ENCODE measurements around the gene CCDC74B.
"Not testable (repeated sequence)": the region's sequence is repeated elsewhere in the genome, so short reads cannot be mapped to it uniquely, and the experiment has no call there.

Gene CCDC74B

DNA sequence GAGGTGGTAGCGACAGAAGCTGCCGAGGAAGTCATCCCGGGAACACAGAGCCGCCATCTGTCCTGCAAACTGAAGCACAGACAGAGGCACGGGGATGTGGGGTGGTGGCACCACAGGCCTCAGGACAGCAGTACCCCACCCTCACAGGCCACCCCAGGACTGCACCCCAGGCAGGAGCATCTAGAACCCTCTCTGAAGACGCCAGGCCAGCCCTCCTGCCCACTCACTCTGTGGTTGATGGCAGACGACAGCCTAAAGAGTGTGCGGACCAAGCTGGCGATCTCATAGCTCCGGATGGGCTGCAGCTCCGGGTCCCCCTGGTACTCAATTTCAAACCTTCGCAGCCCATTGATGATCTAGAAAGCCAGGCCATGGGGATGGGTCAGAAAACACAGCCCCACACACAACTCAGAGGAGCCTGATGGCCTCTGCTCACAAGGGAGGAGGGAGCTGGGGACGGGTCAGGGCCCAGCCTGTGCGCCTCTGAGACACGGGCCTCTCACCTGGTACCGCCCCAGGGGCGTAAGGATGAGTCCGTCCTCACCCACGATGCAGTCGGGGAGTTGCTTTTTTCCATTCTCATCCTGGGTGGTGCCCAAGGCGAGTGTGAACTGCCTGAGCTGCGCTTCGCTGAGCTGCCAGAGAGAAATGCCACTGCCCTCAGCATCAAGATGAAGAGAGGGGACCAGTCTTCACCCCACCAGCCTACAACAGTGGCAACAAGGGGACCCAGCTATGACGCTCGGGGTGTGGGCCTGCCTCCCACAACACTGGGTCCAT is 8.1 kb upstream of the CCDC74B start:
- no peak overlapping the region for H3K4me3 ChIP-seq (replicated peaks; ENCODE audit: low read depth, low read length)
- no peak for DNase-seq (ENCODE audit: extremely low read depth, low read depth)
- TF ChIP-seq, protein P1, sequence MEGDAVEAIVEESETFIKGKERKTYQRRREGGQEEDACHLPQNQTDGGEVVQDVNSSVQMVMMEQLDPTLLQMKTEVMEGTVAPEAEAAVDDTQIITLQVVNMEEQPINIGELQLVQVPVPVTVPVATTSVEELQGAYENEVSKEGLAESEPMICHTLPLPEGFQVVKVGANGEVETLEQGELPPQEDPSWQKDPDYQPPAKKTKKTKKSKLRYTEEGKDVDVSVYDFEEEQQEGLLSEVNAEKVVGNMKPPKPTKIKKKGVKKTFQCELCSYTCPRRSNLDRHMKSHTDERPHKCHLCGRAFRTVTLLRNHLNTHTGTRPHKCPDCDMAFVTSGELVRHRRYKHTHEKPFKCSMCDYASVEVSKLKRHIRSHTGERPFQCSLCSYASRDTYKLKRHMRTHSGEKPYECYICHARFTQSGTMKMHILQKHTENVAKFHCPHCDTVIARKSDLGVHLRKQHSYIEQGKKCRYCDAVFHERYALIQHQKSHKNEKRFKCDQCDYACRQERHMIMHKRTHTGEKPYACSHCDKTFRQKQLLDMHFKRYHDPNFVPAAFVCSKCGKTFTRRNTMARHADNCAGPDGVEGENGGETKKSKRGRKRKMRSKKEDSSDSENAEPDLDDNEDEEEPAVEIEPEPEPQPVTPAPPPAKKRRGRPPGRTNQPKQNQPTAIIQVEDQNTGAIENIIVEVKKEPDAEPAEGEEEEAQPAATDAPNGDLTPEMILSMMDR (IDR thresholded peaks at IDR 0.05; ENCODE audit: low read depth, low read length, missing control alignments): no peak

DNA sequence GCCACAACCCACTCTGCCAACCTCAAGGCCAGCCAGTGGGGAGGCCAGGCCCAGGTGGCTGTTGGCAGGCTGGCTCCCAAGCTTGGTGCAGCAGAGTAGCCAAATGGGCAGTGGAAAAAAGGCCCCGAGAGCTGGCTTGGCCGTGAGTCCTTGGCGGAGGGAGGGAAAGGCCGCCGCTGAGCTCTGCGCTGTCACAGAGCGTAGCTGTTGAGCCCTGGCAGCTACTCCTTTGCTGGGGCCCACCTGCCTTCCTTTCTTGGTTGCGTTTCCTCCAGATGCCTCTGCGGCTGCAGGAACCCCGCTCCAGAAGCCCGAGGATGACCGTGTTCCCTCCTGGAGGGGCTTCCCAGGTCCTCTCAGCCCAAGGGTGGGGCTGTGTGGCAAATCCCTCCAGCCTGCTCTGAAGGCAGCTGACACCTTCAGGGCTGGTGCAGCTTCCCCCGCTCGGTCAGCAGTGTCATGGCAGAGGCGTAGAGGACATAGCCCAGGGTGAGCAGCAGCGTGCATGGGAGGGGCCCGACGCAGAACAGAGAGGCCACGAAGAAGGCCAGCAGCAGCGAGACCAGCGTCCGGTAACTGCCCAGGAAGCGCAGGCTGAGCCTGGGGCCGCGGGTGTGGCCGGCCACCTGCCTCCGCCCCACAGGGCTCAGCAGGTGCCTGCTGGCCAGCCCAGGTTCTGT is 7.4 kb upstream of the CCDC74B start:
- not testable (repeated sequence) for H3K4me3 ChIP-seq (replicated peaks; ENCODE audit: low read depth, low read length); DNase-seq (ENCODE audit: extremely low read depth, low read depth)

DNA sequence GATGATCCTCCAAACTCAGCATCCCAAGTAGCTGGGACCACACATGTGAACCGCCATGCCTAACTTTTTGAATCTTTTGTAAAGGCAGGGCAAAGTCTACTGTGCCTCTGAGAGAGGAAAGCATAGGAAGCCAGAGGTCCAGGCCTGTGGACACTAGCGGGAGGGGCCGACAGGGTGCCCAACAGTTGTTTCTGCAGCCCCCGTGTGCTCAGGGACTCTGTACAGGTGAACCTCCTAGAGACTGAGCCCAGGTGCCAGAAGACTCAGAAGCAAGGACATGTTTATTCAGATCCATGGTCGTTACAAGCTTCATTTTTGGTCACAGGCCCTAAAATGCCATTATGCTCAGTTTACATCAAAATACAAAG is 6.2 kb upstream of the CCDC74B start:
- not testable (repeated sequence) for H3K4me3 ChIP-seq (replicated peaks; ENCODE audit: low read depth, low read length); DNase-seq (ENCODE audit: extremely low read depth, low read depth)

DNA sequence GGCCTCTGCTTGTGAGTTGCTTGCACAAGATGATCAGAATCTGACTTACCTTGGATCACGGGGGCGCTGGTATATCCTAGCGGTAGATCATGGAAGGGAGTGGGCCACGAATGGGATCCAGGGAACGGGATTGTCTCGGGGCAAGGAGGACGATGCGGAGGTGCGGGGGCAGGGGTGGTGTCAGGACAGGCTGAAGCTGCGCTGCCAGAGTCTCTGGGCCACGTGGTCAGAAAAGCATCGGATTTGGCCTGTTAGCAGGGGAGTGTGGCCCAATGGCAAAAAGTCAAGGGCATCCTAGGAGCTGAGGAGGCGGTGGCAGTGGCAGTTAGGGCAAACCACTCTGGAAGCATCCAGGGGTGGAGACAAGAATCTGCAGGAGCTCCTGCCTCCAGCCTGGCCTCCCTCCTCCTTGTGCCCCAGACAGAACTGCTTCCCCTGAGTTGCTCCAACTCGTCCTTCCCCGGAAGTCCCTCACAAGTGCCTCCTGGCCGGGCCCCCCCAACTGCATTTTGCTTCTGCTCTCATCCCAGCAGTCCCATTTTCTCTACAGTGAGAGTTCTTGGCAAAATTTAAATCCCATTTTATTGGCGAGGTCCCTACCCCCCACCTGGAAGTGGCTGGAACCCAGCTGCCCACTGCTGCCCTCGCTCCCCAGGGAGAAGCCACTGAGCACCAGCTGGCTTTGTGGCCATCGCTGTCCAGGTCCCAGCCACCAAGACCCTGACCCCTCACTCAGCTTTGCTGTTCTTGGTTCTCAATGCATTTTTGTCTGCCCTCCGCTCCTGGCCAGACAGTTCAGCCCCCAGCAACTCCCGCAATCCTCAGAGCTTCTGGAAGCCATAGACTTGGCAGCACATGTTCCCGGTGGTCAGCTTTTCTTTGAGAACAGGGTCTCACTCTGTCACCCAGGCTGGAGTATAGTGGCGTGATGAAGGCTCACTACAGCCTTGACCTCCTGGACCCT is 5.6 kb upstream of the CCDC74B start:
- TF ChIP-seq, protein P1 (IDR thresholded peaks at IDR 0.05; ENCODE audit: low read depth, low read length, missing control alignments): no peak
- no peak for DNase-seq (ENCODE audit: extremely low read depth, low read depth)

DNA sequence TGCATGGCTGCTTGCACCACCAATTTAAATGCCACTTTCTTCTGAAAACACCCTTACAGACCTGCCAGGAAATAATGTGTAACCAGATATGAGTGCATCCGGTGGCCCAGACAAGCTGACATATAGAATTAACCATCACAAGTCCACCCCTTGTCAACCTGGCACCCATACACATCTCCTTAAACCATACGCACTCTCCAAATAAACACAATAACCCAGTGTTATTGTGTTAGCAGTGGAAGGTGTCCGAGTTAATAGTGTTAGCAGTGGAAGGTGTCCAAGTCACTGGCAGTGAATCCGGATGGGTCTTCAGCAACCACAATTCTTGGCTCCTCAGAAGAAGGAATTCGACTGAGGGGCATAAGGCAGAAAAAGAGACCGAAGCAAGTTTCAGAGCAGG is 3.6 kb upstream of the CCDC74B start:
- DNase-seq (ENCODE audit: extremely low read depth, low read depth); H3K4me3 ChIP-seq (replicated peaks; ENCODE audit: low read depth, low read length): not testable (repeated sequence)

More for the DNA sequence above, 5.6 kb upstream of the CCDC74B start:
- no peak overlapping the region for H3K4me3 ChIP-seq (replicated peaks; ENCODE audit: low read depth, low read length)

DNA sequence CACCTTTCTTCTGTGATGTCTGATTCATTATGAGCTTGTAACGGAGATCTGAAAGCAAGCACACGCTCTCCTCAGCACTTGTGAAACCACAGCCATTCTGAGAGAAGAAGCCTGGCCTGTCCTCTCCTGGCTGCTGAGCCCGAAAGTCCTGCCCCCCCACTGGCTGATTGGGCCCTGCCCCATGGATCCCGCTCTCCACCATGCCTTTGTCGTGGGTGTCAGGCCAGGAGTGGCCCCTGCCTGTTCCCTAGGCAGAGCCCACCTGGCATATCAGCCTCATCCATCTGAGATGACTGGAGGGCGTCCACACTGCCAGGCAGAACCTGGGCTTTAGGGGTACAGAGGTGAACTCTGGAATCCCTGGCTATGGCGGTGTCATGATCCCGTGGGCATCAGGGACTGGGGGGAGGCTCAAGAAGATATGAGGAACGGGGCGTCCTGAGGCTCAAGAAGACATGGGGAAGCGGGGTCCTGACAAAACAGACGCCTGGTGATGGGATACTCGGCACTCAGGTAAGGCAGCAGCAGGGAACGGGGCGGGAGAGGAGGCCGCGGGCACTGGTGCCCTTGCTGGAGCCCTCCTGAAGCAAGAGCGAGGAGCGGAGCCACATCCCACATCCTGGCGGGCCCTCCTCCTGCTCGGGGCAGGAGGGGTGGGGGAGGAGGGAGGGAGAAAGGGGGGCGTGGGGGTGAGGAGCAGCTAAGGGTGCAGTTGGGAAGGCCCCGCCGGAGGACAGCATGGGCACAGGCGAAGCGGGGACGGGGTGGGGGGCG is 1.5 kb downstream of the CCDC74B start:
- not testable (repeated sequence) for DNase-seq (ENCODE audit: extremely low read depth, low read depth); H3K4me3 ChIP-seq (replicated peaks; ENCODE audit: low read depth, low read length)

DNA sequence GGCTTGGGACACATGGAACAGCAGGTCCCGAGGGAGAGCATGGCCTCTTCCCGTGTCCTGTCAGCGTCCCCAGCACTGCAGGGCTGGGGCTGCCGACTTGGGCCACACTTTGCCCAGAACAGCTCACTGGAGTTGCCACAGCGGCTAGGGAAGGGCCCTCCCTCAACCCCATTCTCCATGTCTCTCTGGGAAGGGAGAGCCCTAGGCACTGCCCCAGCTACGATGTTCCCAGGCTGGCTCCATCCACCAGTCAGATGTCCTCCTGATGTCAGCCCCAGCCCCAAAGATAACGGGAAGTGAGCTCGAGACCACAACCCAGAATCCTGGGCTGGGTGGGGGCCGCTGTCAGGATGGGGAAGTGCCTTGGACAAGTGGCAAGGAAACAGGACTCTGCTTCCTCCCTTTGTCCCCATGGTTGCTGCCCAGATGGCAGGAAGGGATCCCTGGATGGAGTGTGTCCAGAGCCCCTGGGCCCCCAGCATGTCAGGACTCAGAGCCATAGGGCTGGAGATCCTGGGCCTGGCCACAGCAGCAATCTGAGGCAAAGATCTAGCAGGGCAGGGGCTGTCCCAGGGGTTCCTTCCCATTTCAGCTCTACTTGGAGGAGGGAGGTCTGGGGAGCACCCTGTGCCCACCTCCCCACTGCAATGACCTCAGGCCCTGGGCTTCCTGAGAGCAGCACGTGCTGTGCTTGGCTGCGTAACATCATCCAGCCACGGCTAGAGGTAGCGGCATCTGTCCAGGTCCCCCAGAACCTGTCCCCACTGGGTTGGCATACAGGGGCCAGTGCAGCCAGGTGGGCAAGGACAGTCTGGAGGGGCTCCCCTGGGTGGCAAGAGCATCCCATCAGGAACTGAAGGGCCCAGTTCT is 2.3 kb downstream of the CCDC74B start:
- not testable (repeated sequence) for DNase-seq (ENCODE audit: extremely low read depth, low read depth); H3K4me3 ChIP-seq (replicated peaks; ENCODE audit: low read depth, low read length)

DNA sequence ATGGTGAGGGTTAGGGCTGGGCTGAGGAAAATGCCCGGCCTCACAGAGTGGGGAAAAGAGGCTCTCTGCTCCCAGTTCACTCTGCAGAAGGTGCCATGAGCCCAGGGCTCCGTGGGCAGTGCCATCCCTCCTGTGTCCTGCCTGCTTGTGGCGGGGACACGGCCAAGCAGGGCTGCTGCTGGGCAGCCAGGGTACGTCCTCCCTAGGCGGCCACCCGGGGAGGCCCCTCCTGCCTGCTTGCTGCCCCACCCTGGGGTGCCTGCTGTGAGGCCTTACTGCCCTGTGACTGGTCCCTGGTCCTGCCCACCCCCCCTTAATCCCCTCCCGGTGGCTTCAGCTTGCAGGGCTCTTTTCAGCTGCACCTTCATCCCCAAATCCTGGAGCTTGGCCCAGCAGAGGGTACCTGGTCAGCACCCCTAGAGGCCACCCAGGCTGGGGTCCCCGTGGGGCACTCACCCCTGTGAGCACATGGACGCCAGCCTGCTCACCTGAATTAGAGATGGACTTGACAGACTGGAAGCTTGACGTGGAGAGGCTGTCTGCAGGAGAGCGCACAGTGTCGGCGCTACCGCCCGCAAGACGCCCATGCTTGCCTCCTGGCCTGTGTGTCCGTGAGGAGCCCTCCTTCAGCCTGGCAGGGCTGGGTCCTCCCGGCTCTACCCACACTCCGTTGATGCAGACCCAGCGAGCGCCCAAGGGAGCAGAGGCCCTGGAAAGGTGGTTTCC is 3.1 kb downstream of the CCDC74B start:
- H3K4me3 ChIP-seq (replicated peaks; ENCODE audit: low read depth, low read length); DNase-seq (ENCODE audit: extremely low read depth, low read depth): not testable (repeated sequence)

DNA sequence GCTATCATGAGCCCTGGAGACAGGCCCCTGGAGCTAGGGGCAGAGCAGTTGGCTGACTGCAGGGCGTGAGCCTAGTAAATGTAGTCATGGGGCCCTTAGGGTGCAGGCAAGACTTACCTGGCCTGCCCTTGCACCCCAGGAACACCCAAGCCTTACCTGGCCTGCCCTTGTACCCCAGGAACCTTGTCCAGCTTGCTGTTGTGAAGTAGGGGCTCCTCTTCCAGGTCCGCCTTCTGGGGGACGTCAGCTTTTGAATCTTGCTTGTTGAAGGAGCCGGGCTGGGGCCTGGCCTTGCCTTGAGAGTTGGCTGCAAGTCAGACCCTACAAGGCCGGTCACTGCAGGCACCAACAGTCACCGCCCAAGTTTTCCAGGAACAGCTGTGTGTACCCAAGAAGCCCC is 3.9 kb downstream of the CCDC74B start:
- DNase-seq (ENCODE audit: extremely low read depth, low read depth); H3K4me3 ChIP-seq (replicated peaks; ENCODE audit: low read depth, low read length): not testable (repeated sequence)

DNA sequence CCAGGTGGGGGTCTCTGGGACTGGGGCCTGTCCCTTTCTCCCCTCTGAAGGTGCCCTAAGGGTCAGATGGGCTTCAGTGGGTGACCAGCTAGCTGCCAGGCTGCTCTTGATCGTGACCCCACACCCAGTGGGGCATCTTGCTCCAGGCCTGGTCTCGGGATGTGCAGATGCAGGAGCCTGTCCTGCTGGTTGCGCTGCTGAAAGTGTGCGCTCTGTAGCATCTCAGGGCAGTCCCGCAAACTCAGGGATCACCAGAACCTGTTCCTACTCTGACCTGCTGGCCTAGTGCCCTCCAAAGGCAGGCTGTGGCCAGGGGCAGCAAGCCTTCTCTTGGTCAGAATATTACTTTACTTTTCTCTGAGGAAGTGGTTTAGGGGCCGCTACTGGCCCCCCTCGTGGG is 4.4 kb downstream of the CCDC74B start:
- not testable (repeated sequence) for H3K4me3 ChIP-seq (replicated peaks; ENCODE audit: low read depth, low read length); DNase-seq (ENCODE audit: extremely low read depth, low read depth)

DNA sequence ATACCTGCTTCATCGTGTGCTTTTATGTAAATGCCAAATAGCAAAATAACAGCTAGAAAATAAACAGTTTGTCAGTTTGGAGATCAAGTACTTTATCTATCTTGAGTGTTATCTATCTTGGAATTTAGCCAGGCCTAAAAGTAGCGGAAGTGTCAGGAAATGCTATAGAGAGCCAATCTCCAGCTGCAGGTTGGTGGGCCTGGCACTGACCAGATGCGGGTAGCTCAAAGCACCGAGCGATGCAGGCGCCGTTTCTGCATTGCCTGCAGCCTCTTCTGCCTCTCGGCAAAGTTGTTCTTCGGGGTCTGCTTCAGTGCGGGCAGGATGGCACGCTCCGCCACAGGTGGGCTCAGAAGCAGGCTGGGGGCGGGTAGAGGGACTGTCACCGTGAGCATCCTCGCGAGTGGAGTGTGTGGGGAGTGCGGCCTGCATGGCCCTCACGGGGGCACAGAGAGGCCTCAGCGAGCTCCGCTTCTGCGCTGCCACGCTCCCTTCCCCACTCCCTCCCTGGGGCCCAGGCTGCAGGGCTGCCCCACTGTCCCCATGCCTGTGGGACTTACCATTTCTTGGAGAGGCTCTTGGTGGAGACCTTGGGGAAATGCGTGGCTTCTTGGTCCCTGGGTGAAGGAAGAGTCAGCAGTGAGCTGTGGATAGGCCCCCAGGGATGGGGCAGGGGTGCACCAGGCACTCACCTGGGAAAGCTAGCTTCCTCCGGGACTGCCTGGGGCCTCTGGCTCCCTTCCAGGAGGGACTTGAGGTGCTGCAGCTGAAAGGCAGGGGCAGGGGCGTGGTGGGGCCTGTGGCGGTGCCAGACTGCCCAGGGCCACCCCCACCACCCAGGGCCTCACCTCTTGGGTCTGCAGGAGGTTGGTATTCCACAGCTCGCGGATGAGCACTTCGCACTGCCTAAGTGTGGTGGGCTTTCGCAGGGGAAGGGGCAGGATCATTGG is 5.3 kb downstream of the CCDC74B start:
- H3K4me3 ChIP-seq (replicated peaks; ENCODE audit: low read depth, low read length); DNase-seq (ENCODE audit: extremely low read depth, low read depth): not testable (repeated sequence)

DNA sequence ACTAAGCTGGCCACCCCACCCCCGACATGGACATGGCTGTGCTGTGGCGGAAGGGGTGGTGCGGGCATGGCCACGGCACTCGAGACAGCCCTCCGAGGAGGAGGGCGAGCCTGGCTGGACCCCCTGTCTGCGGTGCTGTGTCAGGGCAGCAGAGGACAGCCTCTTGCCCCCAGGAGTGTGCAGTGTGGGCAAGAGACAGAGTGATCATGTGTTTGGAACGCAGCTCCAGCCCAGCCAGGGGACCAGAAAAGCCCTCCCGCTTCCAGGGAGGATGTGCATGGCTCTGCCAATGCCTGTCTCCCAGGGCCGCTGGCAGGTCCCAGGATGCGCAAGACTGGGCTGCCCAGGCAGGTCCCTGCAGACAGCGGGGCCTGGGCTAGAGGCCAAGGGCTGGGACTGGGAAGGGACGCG is 6.1 kb downstream of the CCDC74B start:
- not testable (repeated sequence) for H3K4me3 ChIP-seq (replicated peaks; ENCODE audit: low read depth, low read length); DNase-seq (ENCODE audit: extremely low read depth, low read depth)

DNA sequence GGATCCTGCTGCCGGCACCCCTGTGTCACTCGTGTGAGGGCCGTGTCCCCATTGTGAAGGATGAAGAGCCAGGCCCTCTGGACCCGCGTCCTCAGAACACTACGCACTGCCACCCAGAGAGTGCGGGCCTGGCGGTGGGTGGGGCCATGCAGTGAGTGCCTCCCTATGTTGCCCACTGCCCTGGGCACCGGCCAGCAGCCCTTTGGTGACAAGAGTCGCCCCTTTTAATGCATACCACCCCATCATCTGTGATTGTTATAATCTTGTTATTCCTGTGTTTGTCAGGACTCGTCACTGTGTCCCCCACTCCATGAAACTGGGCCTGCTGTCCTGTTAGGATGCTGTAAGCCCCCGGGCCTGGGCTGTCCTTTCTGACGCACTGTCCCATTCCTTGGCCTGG is 6.6 kb downstream of the CCDC74B start:
- not testable (repeated sequence) for DNase-seq (ENCODE audit: extremely low read depth, low read depth)

More for the DNA sequence above, 6.6 kb downstream of the CCDC74B start:
- not testable (repeated sequence) for H3K4me3 ChIP-seq (replicated peaks; ENCODE audit: low read depth, low read length)

All from HFF-Myc (cell line).